CD4-positive, alpha-beta memory T cell (primary cell): ENCODE data around the gene ZNF343. TPM values are rescaled to one million over a fixed set of nuclear protein-coding genes. Genes with fewer than 3 reads are reported as not detected.

Experiments used
- CTCF ChIA-PET: fragments of 350-600 bp; sonication (Branson Sonifier 250); formaldehyde crosslinking; loops from one replicate; lab custom pipeline; 2021; ENCODE audit warnings: inconsistent platforms; ENCODE audit not compliant: partially characterized antibody; lab: Charles Lee
- POLR2A ChIA-PET: fragments of 350-600 bp; sonication (Branson Sonifier 250); formaldehyde crosslinking; loops from one replicate; lab custom pipeline; 2021; ENCODE audit not compliant: partially characterized antibody; lab: Charles Lee
- DNase-seq, 5 donors: peaks; one replicate each; pipeline versions ENCODE4 v3.0.0 to v3.0.0-alpha.2; 2020 to 2022; ENCODE audit warnings: mixed read lengths in 1 of 5
- H3K27ac ChIP-seq: one replicate; pipeline ENCODE4 v1.7.0; 2013; ENCODE audit warnings: low read depth, low read length
- H3K27me3 ChIP-seq: 2 replicates; pipeline ENCODE4 v1.7.0; 2013; ENCODE audit warnings: mild to moderate bottlenecking, low read length, moderate library complexity; ENCODE audit not compliant: insufficient read depth
- H3K36me3 ChIP-seq: 2 replicates; pipeline ENCODE4 v1.7.0; 2013; ENCODE audit warnings: mild to moderate bottlenecking, low read length, moderate library complexity; ENCODE audit not compliant: insufficient read depth
- H3K4me1 ChIP-seq: 2 replicates; pipeline ENCODE4 v1.7.0; 2013; ENCODE audit warnings: mild to moderate bottlenecking, low read length, moderate library complexity; ENCODE audit not compliant: insufficient read depth
- H3K4me3 ChIP-seq, 2 donors: one replicate each; pipeline ENCODE4 v1.7.0; 2013; ENCODE audit warnings: low read length in 2 of 2, mild to moderate bottlenecking in 1 of 2
- H3K9me3 ChIP-seq, 2 donors: one replicate each; pipeline ENCODE4 v1.7.0; 2013; ENCODE audit warnings: low read length in 2 of 2, control low read depth in 1 of 2; ENCODE audit not compliant: control insufficient read depth in 1 of 2
- H3K27ac Mint-ChIP-seq, 7 donors: one replicate each; pipeline ENCODE4 v1.8.0; 2020 to 2021; ENCODE audit warnings: mixed read lengths in 7 of 7, mild to moderate bottlenecking in 6 of 7, inconsistent platforms in 3 of 7, moderate library complexity in 3 of 7
- H3K27me3 Mint-ChIP-seq, 2 donors: one replicate each; pipeline ENCODE4 v1.8.0; 2020 to 2021; ENCODE audit warnings: mixed read lengths in 2 of 2
- H3K36me3 Mint-ChIP-seq, 2 donors: one replicate each; pipeline ENCODE4 v1.8.0; 2020 to 2021; ENCODE audit warnings: mixed read lengths in 2 of 2, inconsistent platforms in 1 of 2, mild to moderate bottlenecking in 1 of 2
- H3K4me1 Mint-ChIP-seq, 4 donors: one replicate each; pipeline ENCODE4 v1.8.0; 2020 to 2021; ENCODE audit warnings: mixed read lengths in 4 of 4, mild to moderate bottlenecking in 1 of 4
- H3K4me3 Mint-ChIP-seq, 8 donors: one replicate each; pipeline ENCODE4 v1.8.0; 2020 to 2021; ENCODE audit warnings: mixed read lengths in 8 of 8, mild to moderate bottlenecking in 7 of 8, moderate library complexity in 6 of 8, inconsistent platforms in 3 of 8
- H3K9me3 Mint-ChIP-seq, 8 donors: one replicate each; pipeline ENCODE4 v1.8.0; 2020 to 2021; ENCODE audit warnings: mixed read lengths in 8 of 8, mild to moderate bottlenecking in 5 of 8, inconsistent platforms in 3 of 8, moderate library complexity in 1 of 8
- intact Hi-C: fragments of 100-400 bp; cut with micrococcal nuclease; formaldehyde crosslinking; loops from one replicate; pipeline ENCODE4 v1.15.1; 2023
- polyA plus RNA-seq, 2 donors: library from polyadenylated mRNA; unstranded; fragments of 300-500 nt; fragmentation: Illumina TruSeq; gene quantifications; one replicate each; pipeline ENCODE4 v1.2.3, GENCODE V29; 2021
- total RNA-seq, 2 experiments: library from RNA; stranded (reverse); gene quantifications; one replicate each; pipeline ENCODE4 v1.2.3, GENCODE V29; 2021

Gene ZNF343
- total and polyA plus RNA-seq, 4 experiments from 2014 or later = 2.5 to 12.0 (median 8.9) TPM

DNA sequence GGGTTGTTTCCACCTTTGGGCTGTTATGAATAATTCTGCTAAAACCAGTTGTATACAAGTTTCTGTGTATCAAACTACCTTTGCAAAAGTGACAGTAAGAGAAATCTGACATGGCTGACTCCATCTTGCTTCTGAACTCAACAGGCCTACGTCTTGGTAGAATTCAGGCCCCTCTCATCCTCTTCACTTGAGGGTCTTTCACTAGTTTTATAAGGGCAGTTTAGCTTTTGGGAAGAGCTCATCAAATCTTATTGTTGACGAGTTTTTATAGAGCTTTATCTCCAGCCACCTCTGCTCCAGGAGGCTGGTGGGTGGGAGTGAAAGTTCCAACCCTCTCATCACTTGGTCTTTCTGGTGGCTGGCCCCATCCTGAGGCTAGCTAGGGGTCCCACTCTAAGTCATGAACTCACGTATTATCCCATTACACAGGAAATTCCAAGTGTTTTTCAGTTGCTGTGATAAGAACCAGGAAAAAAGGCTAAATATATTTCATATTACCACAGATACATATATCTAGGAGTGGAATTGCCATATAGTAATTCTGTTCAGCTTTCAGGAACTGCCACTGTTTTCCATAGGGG lies 49.7 kb downstream of the ZNF343 start:
- peaks cover 49% of the 10 kb centered on the region for H3K36me3 ChIP-seq

DNA sequence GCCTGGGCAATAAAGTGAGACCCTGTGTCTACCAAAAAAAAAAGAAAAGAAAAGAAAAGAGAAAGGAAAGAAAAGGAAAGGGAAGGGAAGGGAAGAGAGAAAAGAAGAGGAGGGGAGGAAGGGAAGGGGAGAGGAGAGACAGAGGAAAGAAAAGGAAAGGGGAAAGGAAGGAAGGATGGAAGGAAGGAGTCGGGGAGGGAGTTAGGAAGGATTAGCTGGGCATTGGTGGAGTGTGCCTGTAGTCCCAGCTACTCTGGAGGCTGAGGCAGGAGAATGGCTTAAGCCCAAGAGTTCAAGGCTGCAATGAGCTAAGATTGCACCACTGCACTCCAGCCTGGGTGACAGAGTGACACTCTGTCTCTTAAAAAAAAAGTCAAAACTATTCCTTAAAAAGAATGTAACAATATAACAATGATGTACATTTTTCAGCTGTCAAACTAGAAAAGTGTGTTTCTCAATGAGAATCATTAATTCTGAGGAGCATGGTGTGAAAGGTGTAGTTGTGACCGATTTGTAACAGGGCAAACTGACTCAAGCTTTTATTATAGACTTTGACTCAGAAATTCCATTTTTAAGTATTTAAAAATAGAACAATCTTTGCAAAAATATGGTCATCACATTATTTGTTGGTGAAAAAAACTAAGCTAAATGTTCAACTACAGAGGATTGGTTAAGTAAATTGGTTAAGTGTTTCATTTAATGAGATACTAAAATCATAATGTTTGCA lies 52.8 kb downstream of the ZNF343 start:
- Histone ChIP-seq H3K36me3 (peaks cover 19% of the 10 kb centered on the region), H3K4me3 (no peak overlapping the region), H3K9me3 (no peaks in the 10 kb centered on the region), H3K27ac (no peak overlapping the region), H3K27me3 (no peaks in the 10 kb centered on the region), H3K4me1 (no peaks in the 10 kb centered on the region)
- Mint-ChIP-seq H3K36me3 (peaks cover 17 to 30% of the 10 kb centered on the region in 2 donors), H3K4me1 (peaks cover 0 to 1% (median under 1%) of the 10 kb centered on the region in 4 donors), H3K4me3 (no peak overlapping the region), H3K27me3 (no peaks in the 10 kb centered on the region), H3K27ac (peak overlapping the region in 1 of 7 donors; percentile 81), H3K9me3 (no peaks in the 10 kb centered on the region)
- ChIA-PET POLR2A (interaction anchor here (0.9 kb wide), 1 partner anchor 13 kb away, joined by 3 read pairs; no protein-coding TSS in a partner anchor), CTCF (interaction anchor here (0.7 to 2.0 kb wide), 7 partner anchors 10 to 248 kb away, joined by 3 to 10 read pairs (median 6); no protein-coding TSS in a partner anchor)
- DNase-seq = no peak
- intact Hi-C loops = no loop called here

More for the DNA sequence above, 49.7 kb downstream of the ZNF343 start:
- ChIA-PET CTCF (no interaction called here), POLR2A (interaction anchor here (3.4 kb wide), 1 partner anchor 11 kb away, joined by 25 read pairs; the partner anchor contains the start of gene SNRPB)
- Mint-ChIP-seq H3K27ac (peak overlapping the region in 1 of 7 donors; percentile 25), H3K9me3 (no peaks in the 10 kb centered on the region), H3K4me3 (no peak overlapping the region), H3K4me1 (no peaks in the 10 kb centered on the region), H3K27me3 (no peaks in the 10 kb centered on the region), H3K36me3 (peaks cover 42 to 61% of the 10 kb centered on the region in 2 donors)
- Histone ChIP-seq H3K4me1 (no peaks in the 10 kb centered on the region), H3K9me3 (no peaks in the 10 kb centered on the region), H3K27ac (no peak overlapping the region), H3K27me3 (no peaks in the 10 kb centered on the region), H3K4me3 (no peak overlapping the region)
- intact Hi-C loops = no loop called here
- no peak for DNase-seq

DNA sequence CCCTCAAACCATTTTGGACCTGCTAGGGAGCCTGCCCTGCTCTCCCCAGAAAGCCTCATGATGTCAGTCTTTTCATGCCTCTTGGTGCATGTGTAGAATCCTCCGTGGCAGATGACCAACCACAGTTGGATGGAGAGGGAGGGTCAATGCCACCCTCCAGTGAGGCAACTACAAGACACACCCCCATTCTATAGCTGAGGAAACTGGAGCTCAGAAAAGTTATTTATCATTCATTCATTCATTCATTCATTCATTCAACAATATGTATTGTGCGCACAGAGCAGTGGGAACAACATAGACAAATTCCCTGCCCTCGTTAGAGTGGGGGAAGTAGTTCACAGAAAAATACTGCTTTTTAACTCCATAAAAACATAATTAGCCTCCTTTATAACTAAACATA lies 54.9 kb downstream of the ZNF343 start:
- ChIA-PET POLR2A (interaction anchor here (0.6 kb wide), 1 partner anchor 17 kb away, joined by 3 read pairs; the partner anchor contains the start of gene SNRPB), CTCF (interaction anchor here (1.1 to 2.7 kb wide), 6 partner anchors 8 to 246 kb away, joined by 3 to 18 read pairs (median 5); no protein-coding TSS in a partner anchor)
- H3K27me3 ChIP-seq = no peaks in the 10 kb centered on the region
- Mint-ChIP-seq H3K9me3 (no peaks in the 10 kb centered on the region), H3K4me1 (peaks cover 7 to 21% (median 10%) of the 10 kb centered on the region in 4 donors), H3K27ac (no peak overlapping the region), H3K4me3 (no peak overlapping the region), H3K36me3 (peaks cover 2 to 12% of the 10 kb centered on the region in 2 donors), H3K27me3 (no peaks in the 10 kb centered on the region)
- H3K27ac ChIP-seq = no peak overlapping the region
- H3K4me1 ChIP-seq = peaks cover 4% of the 10 kb centered on the region
- no peak for DNase-seq
- no peak overlapping the region for H3K4me3 ChIP-seq
- H3K36me3 ChIP-seq = no peaks in the 10 kb centered on the region
- intact Hi-C loops = no loop called here
- H3K9me3 ChIP-seq = no peaks in the 10 kb centered on the region

DNA sequence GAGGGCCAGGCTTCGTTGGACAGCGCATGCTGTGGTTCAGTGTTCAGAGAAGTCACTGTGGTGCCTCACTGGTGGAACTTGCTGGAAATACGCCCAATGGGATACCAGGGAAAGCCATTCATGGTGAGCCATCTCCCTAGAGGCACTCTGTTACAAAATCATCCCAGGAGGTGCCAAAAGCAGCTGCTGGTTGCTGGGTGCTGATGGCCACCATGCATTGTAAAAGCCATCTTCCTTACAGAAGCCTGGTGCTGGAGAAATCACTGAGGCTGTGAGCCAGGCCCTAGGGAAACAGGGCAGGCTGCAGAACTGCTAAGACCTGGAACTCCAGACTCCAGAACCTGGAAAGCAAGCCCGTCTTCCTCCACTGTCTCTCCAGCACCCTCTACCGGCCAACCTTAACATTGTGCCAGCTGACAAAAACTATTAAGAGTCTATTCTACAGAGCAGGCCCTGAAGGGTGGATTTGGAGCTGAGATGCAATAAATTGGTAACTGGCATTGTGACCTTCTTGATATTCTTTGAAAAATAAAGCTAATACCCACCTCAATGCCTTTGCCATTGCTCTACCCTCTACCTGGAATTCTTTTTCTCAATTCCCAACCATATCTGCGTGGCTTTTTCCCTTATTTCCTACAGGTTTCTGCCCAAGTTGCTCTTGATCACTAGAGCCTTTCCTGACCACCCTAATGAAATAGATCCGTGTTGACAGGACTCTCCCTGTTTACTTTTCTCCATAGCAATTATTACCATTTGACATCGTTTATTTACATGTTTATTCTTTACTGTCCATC lies 56.6 kb downstream of the ZNF343 start:
- H3K36me3 Mint-ChIP-seq = peaks cover 0 to 3% of the 10 kb centered on the region in 2 donors
- peaks cover 0 to 3% (median 0%) of the 10 kb centered on the region in 8 donors for H3K9me3 Mint-ChIP-seq
- intact Hi-C loops = loop anchor here (1.0 kb wide), 1 partner anchor 101 kb away; no protein-coding TSS in a partner anchor
- H3K4me1 Mint-ChIP-seq = peaks cover 7 to 21% (median 14%) of the 10 kb centered on the region in 4 donors
- H3K27ac ChIP-seq = no peak overlapping the region
- H3K4me1 ChIP-seq = peaks cover 4% of the 10 kb centered on the region
- ChIA-PET CTCF (interaction anchor here (0.6 to 2.7 kb wide), 19 partner anchors 10 to 263 kb away, joined by 3 to 18 read pairs (median 4); no protein-coding TSS in a partner anchor), POLR2A (interaction anchor here (0.7 kb wide), 1 partner anchor 9 kb away, joined by 3 read pairs; no protein-coding TSS in a partner anchor)
- no peaks in the 10 kb centered on the region for H3K27me3 Mint-ChIP-seq
- no peaks in the 10 kb centered on the region for H3K9me3 ChIP-seq
- DNase-seq = peak; percentile 44 to 61 (median 50)
- H3K27me3 ChIP-seq = no peaks in the 10 kb centered on the region
- peak overlapping the region in 1 of 7 donors; percentile 31 for H3K27ac Mint-ChIP-seq
- no peak overlapping the region for H3K4me3 ChIP-seq
- H3K36me3 ChIP-seq = no peaks in the 10 kb centered on the region
- no peak overlapping the region for H3K4me3 Mint-ChIP-seq

DNA sequence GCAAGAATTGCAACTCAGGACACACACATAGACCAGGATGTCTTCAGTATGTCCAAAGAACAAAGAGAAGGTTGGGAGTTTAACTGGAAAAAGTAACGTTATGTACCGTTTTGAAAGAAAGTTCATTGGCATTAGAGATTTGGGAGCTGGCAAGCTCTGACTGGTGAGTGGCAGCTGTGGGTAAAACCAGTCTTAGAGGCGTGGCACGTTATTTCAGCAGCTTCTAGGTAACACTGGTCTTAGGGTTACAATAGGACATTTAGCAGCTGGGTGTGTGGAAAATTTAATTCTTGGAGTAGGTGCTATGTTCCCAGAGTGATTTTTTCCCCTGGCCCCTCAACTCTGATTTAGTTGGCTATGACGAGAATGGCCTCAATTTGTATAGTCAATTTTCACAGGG lies 57.3 kb downstream of the ZNF343 start:
- H3K4me1 ChIP-seq = peaks cover 4% of the 10 kb centered on the region
- DNase-seq = no peak
- Mint-ChIP-seq H3K27me3 (no peaks in the 10 kb centered on the region), H3K27ac (no peak overlapping the region), H3K4me3 (no peak overlapping the region), H3K36me3 (no peaks in the 10 kb centered on the region), H3K4me1 (peaks cover 7 to 21% (median 14%) of the 10 kb centered on the region in 4 donors), H3K9me3 (peaks cover 0 to 5% (median 0%) of the 10 kb centered on the region in 8 donors)
- intact Hi-C loops = no loop called here
- CTCF ChIA-PET = interaction anchor here (0.7 to 2.7 kb wide), 10 partner anchors 12 to 263 kb away, joined by 3 to 18 read pairs (median 4); no protein-coding TSS in a partner anchor
- no peak overlapping the region for H3K4me3 ChIP-seq
- POLR2A ChIA-PET = no interaction called here
- H3K27me3 ChIP-seq = no peaks in the 10 kb centered on the region
- H3K36me3 ChIP-seq = no peaks in the 10 kb centered on the region
- no peak overlapping the region for H3K27ac ChIP-seq
- H3K9me3 ChIP-seq = no peaks in the 10 kb centered on the region

DNA sequence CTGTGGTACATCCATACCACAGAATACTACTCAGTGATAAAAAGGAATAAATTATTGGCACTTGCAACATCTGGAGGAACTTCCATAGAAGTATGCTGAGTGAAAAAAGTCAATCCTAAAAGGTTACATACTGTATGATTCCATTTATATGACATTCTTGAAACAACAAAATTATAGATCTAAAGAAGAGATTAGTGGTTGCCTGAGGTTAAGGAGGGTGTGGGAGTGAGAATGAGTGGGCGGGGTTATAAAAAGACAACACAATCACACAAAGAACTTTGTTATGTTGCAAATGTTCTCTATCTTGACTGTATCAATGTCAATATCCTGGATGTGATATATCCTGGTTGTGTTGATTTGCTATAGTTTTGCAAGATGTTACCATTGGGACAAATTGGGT lies 59.3 kb downstream of the ZNF343 start:
- H3K9me3 Mint-ChIP-seq = peaks cover 0 to 7% (median 1%) of the 10 kb centered on the region in 8 donors
- intact Hi-C loops = no loop called here

More for the DNA sequence above, 59.3 kb downstream of the ZNF343 start:
- Histone ChIP-seq H3K4me3 (no peak overlapping the region), H3K27ac (no peak overlapping the region), H3K27me3 (no peaks in the 10 kb centered on the region), H3K4me1 (peaks cover 4% of the 10 kb centered on the region), H3K36me3 (no peaks in the 10 kb centered on the region), H3K9me3 (no peaks in the 10 kb centered on the region)
- CTCF ChIA-PET = no interaction called here
- Mint-ChIP-seq H3K4me1 (peaks cover 7 to 21% (median 14%) of the 10 kb centered on the region in 4 donors), H3K4me3 (no peak overlapping the region), H3K36me3 (peaks cover 0 to 3% of the 10 kb centered on the region in 2 donors), H3K27ac (no peak overlapping the region), H3K27me3 (no peaks in the 10 kb centered on the region)
- DNase-seq = peak in 1 of 5 donors; percentile 12
- POLR2A ChIA-PET = no interaction called here
